ENCODE results near the gene COL5A2.

COL5A2 gene

DNA sequence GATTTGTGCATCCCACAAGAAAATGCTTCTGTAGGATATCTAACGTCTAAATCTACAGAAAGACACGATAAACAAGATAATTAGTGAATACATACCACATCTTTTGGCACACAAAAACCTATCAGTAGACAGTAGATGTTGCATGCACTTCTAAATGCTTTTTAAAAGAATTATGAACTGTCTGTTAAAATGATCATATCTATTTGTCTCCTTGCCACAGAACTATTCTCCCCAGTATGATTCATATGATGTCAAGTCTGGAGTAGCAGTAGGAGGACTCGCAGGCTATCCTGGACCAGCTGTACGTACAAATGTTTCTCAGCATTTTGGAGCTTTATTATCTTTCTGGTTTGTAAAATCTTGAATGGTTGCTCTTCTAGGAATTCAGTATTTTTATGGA lies 192.7 kb downstream of the COL5A2 start:
- Histone ChIP-seq H3K4me2 (ENCODE audit: insufficient read depth, low read length) (no peak overlapping the region), H3K9me3 (ENCODE audit: insufficient read depth, low read length, severe bottlenecking) (no peaks in the 10 kb centered on the region), H4K20me1 (ENCODE audit: insufficient read depth, low read length) (no peaks in the 10 kb centered on the region), H3K36me3 (ENCODE audit: insufficient read depth, low read length) (no peaks in the 10 kb centered on the region), H2AFZ (ENCODE audit: low read depth, low read length) (no peak overlapping the region), H3K27me3 (ENCODE audit: insufficient read depth, low read length, poor library complexity) (no peaks in the 10 kb centered on the region), H3K27ac (ENCODE audit: low read length) (no peak overlapping the region), H3K4me3 (ENCODE audit: low read depth in 1 of 2, low read length in 2 of 2) (no peak overlapping the region), H3K4me1 (ENCODE audit: insufficient read depth, low read length) (no peaks in the 10 kb centered on the region), H3K9ac (ENCODE audit: low read depth, low read length) (no peak overlapping the region), H3K79me2 (ENCODE audit: insufficient read depth, low read length) (no peaks in the 10 kb centered on the region)
- no peak for ATAC-seq (ENCODE audit: insufficient read depth, low read depth)
- TF ChIP-seq, protein P1, sequence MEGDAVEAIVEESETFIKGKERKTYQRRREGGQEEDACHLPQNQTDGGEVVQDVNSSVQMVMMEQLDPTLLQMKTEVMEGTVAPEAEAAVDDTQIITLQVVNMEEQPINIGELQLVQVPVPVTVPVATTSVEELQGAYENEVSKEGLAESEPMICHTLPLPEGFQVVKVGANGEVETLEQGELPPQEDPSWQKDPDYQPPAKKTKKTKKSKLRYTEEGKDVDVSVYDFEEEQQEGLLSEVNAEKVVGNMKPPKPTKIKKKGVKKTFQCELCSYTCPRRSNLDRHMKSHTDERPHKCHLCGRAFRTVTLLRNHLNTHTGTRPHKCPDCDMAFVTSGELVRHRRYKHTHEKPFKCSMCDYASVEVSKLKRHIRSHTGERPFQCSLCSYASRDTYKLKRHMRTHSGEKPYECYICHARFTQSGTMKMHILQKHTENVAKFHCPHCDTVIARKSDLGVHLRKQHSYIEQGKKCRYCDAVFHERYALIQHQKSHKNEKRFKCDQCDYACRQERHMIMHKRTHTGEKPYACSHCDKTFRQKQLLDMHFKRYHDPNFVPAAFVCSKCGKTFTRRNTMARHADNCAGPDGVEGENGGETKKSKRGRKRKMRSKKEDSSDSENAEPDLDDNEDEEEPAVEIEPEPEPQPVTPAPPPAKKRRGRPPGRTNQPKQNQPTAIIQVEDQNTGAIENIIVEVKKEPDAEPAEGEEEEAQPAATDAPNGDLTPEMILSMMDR (IDR thresholded peaks at IDR 0.05; ENCODE audit: borderline replicate concordance, extremely low read depth, low read length, poor library complexity, severe bottlenecking): no peak
- no peak for TF ChIP-seq EZH2 (IDR thresholded peaks at IDR 0.05; ENCODE audit: borderline replicate concordance, low read depth, low read length, severe bottlenecking)
- DNase-seq: no peak

DNA sequence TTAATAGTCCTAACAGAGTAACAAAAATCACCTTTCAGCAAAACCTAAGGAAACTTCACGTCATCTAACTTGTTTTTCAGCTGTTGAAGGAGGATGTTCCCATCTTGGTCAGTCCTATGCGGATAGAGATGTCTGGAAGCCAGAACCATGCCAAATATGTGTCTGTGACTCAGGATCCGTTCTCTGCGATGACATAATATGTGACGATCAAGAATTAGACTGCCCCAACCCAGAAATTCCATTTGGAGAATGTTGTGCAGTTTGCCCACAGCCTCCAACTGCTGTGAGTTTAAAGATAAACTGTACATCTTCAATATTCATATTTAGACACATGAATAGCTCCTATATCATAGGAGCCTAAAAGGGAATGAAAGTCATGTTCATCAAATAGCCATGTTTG lies 194.9 kb downstream of the COL5A2 start:
- H3K4me2 ChIP-seq (ENCODE audit: insufficient read depth, low read length): no peak overlapping the region
- no peaks in the 10 kb centered on the region for H3K79me2 ChIP-seq (ENCODE audit: insufficient read depth, low read length)
- H3K27ac ChIP-seq (ENCODE audit: low read length): no peak overlapping the region
- no peaks in the 10 kb centered on the region for H3K27me3 ChIP-seq (ENCODE audit: insufficient read depth, low read length, poor library complexity)
- no peak for DNase-seq
- H2AFZ ChIP-seq (ENCODE audit: low read depth, low read length): no peak overlapping the region
- H3K9me3 ChIP-seq (ENCODE audit: insufficient read depth, low read length, severe bottlenecking): no peaks in the 10 kb centered on the region
- no peaks in the 10 kb centered on the region for H3K4me1 ChIP-seq (ENCODE audit: insufficient read depth, low read length)
- no peak for ATAC-seq (ENCODE audit: insufficient read depth, low read depth)
- no peak overlapping the region for H3K9ac ChIP-seq (ENCODE audit: low read depth, low read length)
- TF ChIP-seq EZH2 (IDR thresholded peaks at IDR 0.05; ENCODE audit: borderline replicate concordance, low read depth, low read length, severe bottlenecking): no peak
- TF ChIP-seq, protein P1 (IDR thresholded peaks at IDR 0.05; ENCODE audit: borderline replicate concordance, extremely low read depth, low read length, poor library complexity, severe bottlenecking): no peak
- no peaks in the 10 kb centered on the region for H3K36me3 ChIP-seq (ENCODE audit: insufficient read depth, low read length)
- no peak overlapping the region for H3K4me3 ChIP-seq (ENCODE audit: low read depth in 1 of 2, low read length in 2 of 2)
- no peaks in the 10 kb centered on the region for H4K20me1 ChIP-seq (ENCODE audit: insufficient read depth, low read length)

DNA sequence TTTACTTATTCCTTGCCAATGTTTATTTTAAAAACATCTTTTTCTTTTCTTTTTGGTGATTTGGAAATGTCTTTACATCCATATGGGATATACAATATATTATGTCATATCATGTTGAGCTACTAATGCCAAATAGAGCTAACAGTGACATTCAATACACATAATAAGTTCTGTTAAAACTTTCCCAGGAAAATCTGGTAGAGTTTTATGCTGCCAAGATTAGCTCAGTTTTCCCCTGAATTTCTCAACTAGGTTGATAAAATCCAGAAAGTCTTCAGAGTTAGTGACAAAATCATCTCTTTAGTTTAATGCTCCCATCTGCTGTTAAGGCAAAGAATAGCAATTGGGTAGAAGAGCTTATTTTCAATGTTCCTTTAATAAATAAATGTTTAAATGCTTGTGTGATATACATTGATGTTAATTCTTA lies 195.5 kb downstream of the COL5A2 start:
- Histone ChIP-seq H2AFZ (ENCODE audit: low read depth, low read length) (no peak overlapping the region), H3K4me1 (ENCODE audit: insufficient read depth, low read length) (no peaks in the 10 kb centered on the region), H4K20me1 (ENCODE audit: insufficient read depth, low read length) (no peaks in the 10 kb centered on the region), H3K9ac (ENCODE audit: low read depth, low read length) (no peak overlapping the region), H3K4me2 (ENCODE audit: insufficient read depth, low read length) (no peak overlapping the region), H3K9me3 (ENCODE audit: insufficient read depth, low read length, severe bottlenecking) (no peaks in the 10 kb centered on the region), H3K4me3 (ENCODE audit: low read depth in 1 of 2, low read length in 2 of 2) (no peak overlapping the region), H3K27ac (ENCODE audit: low read length) (no peak overlapping the region), H3K36me3 (ENCODE audit: insufficient read depth, low read length) (no peaks in the 10 kb centered on the region), H3K79me2 (ENCODE audit: insufficient read depth, low read length) (no peaks in the 10 kb centered on the region), H3K27me3 (ENCODE audit: insufficient read depth, low read length, poor library complexity) (no peaks in the 10 kb centered on the region)
- DNase-seq (no peak), ATAC-seq (ENCODE audit: insufficient read depth, low read depth) (no peak)
- TF ChIP-seq EZH2 (IDR thresholded peaks at IDR 0.05; ENCODE audit: borderline replicate concordance, low read depth, low read length, severe bottlenecking): no peak
- TF ChIP-seq, protein P1 (IDR thresholded peaks at IDR 0.05; ENCODE audit: borderline replicate concordance, extremely low read depth, low read length, poor library complexity, severe bottlenecking): peak; percentile 12

Data from DND-41 (cell line).